ENCODE data around the gene MANSC4. TPM values are rescaled to one million over a fixed set of nuclear protein-coding genes. Genes with fewer than 3 reads are reported as not detected.
A peak's percentile ranks its signal among the peaks of the same experiment; 100 is the strongest.

The MANSC4 gene
- total and polyA plus RNA-seq, 9 of the 15 experiments (the other 6 are each of a cell fraction or from before 2014, with no cell fraction given) = not detected

DNA sequence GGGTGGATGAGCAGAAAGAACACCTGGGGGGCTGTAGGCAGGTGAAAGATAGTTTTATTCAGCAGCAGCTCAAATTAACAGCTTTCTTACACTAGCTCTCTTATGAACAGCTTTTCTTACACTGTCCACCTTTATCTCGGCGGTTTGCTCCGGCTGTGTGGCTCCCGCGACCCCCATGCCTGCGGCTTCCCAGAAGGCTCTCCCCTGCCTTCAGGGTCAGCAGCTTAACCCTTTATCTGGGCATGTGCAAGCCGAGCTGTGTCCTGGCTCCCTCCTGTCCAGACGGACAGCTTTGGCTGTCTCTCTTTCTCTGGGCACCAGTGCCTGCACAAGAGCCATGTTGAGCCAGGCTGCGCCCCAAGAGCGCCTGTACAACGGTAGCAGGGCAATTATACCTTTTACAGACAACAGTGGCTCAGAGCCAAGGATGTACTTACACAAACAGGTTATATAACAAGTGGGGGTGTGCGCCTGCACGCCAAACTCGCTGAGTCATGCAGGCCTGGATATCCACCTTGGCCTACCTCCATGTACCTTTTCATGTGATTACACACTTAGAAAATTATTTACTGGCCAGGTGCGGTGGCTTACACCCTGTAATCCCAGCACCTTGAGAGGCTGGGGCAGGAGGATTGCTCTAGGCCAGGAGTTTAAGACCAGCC lies 28.5 kb downstream of the MANSC4 start (continued):
- TF ChIP-seq, protein P1, sequence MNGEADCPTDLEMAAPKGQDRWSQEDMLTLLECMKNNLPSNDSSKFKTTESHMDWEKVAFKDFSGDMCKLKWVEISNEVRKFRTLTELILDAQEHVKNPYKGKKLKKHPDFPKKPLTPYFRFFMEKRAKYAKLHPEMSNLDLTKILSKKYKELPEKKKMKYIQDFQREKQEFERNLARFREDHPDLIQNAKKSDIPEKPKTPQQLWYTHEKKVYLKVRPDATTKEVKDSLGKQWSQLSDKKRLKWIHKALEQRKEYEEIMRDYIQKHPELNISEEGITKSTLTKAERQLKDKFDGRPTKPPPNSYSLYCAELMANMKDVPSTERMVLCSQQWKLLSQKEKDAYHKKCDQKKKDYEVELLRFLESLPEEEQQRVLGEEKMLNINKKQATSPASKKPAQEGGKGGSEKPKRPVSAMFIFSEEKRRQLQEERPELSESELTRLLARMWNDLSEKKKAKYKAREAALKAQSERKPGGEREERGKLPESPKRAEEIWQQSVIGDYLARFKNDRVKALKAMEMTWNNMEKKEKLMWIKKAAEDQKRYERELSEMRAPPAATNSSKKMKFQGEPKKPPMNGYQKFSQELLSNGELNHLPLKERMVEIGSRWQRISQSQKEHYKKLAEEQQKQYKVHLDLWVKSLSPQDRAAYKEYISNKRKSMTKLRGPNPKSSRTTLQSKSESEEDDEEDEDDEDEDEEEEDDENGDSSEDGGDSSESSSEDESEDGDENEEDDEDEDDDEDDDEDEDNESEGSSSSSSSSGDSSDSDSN (IDR thresholded peaks at IDR 0.05; ENCODE audit: borderline replicate concordance in 1 of 2, low read depth in 2 of 2, low read length in 2 of 2) = no peak
- TF ChIP-seq NFIX (CRISPR knock-in tag; IDR thresholded peaks at IDR 0.05; ENCODE audit: low read depth) = no peak
- TF ChIP-seq, protein P2, sequence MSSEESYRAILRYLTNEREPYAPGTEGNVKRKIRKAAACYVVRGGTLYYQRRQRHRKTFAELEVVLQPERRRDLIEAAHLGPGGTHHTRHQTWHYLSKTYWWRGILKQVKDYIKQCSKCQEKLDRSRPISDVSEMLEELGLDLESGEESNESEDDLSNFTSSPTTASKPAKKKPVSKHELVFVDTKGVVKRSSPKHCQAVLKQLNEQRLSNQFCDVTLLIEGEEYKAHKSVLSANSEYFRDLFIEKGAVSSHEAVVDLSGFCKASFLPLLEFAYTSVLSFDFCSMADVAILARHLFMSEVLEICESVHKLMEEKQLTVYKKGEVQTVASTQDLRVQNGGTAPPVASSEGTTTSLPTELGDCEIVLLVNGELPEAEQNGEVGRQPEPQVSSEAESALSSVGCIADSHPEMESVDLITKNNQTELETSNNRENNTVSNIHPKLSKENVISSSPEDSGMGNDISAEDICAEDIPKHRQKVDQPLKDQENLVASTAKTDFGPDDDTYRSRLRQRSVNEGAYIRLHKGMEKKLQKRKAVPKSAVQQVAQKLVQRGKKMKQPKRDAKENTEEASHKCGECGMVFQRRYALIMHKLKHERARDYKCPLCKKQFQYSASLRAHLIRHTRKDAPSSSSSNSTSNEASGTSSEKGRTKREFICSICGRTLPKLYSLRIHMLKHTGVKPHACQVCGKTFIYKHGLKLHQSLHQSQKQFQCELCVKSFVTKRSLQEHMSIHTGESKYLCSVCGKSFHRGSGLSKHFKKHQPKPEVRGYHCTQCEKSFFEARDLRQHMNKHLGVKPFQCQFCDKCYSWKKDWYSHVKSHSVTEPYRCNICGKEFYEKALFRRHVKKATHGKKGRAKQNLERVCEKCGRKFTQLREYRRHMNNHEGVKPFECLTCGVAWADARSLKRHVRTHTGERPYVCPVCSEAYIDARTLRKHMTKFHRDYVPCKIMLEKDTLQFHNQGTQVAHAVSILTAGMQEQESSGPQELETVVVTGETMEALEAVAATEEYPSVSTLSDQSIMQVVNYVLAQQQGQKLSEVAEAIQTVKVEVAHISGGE (CRISPR knock-in tag; IDR thresholded peaks at IDR 0.05) = no peak
- TF ChIP-seq KLF10 (CRISPR knock-in tag; IDR thresholded peaks at IDR 0.05) = no peak
- no peak for TF ChIP-seq TAF7 (tag; IDR thresholded peaks at IDR 0.05)
- TF ChIP-seq MAFF (IDR thresholded peaks at IDR 0.05; ENCODE audit: low read length) = peak; percentile 83
- TF ChIP-seq, protein P3, sequence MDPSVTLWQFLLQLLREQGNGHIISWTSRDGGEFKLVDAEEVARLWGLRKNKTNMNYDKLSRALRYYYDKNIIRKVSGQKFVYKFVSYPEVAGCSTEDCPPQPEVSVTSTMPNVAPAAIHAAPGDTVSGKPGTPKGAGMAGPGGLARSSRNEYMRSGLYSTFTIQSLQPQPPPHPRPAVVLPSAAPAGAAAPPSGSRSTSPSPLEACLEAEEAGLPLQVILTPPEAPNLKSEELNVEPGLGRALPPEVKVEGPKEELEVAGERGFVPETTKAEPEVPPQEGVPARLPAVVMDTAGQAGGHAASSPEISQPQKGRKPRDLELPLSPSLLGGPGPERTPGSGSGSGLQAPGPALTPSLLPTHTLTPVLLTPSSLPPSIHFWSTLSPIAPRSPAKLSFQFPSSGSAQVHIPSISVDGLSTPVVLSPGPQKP (CRISPR knock-in tag; IDR thresholded peaks at IDR 0.05) = no peak
- TF ChIP-seq, protein P4, sequence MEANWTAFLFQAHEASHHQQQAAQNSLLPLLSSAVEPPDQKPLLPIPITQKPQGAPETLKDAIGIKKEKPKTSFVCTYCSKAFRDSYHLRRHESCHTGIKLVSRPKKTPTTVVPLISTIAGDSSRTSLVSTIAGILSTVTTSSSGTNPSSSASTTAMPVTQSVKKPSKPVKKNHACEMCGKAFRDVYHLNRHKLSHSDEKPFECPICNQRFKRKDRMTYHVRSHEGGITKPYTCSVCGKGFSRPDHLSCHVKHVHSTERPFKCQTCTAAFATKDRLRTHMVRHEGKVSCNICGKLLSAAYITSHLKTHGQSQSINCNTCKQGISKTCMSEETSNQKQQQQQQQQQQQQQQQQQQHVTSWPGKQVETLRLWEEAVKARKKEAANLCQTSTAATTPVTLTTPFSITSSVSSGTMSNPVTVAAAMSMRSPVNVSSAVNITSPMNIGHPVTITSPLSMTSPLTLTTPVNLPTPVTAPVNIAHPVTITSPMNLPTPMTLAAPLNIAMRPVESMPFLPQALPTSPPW (CRISPR knock-in tag; IDR thresholded peaks at IDR 0.05) = no peak
- peak; percentile 70 for TF ChIP-seq MAFK (IDR thresholded peaks at IDR 0.05; ENCODE audit: low read length)
- TF ChIP-seq FOS (IDR thresholded peaks at IDR 0.05; ENCODE audit: extremely low read depth, insufficient read length) = no peak
- TF ChIP-seq ZNF76 (CRISPR knock-in tag; IDR thresholded peaks at IDR 0.05; ENCODE audit: borderline replicate concordance) = no peak
- no peak for TF ChIP-seq RBM14 (IDR thresholded peaks at IDR 0.05; ENCODE audit: borderline replicate concordance, insufficient read depth, low read depth, low read length)
- peak; percentile 76; the same call in 1 of the 2 replicates for TF ChIP-seq ZBTB7A (IDR thresholded peaks at IDR 0.05; ENCODE audit: borderline replicate concordance, control insufficient read depth, low read depth, low read length)
- TF ChIP-seq ZNF583 (CRISPR knock-in tag; IDR thresholded peaks at IDR 0.05) = no peak
- TF ChIP-seq, protein P5, sequence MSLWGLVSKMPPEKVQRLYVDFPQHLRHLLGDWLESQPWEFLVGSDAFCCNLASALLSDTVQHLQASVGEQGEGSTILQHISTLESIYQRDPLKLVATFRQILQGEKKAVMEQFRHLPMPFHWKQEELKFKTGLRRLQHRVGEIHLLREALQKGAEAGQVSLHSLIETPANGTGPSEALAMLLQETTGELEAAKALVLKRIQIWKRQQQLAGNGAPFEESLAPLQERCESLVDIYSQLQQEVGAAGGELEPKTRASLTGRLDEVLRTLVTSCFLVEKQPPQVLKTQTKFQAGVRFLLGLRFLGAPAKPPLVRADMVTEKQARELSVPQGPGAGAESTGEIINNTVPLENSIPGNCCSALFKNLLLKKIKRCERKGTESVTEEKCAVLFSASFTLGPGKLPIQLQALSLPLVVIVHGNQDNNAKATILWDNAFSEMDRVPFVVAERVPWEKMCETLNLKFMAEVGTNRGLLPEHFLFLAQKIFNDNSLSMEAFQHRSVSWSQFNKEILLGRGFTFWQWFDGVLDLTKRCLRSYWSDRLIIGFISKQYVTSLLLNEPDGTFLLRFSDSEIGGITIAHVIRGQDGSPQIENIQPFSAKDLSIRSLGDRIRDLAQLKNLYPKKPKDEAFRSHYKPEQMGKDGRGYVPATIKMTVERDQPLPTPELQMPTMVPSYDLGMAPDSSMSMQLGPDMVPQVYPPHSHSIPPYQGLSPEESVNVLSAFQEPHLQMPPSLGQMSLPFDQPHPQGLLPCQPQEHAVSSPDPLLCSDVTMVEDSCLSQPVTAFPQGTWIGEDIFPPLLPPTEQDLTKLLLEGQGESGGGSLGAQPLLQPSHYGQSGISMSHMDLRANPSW (CRISPR knock-in tag; IDR thresholded peaks at IDR 0.05) = no peak
- no peak for TF ChIP-seq KLF1 (tag; IDR thresholded peaks at IDR 0.05)

All from K562 (cell line).